HG02973 (cell line): ENCODE data around the gene GAST.
A peak's percentile ranks its signal among the peaks of the same experiment; 100 is the strongest.

ENCODE experiments used
- ATAC-seq: cut with Tn5 transposase; IDR thresholded peaks from one replicate; pipeline ENCODE4 v1.9.1; 2021; ENCODE audit warnings: moderate library complexity; ENCODE audit not compliant: unreplicated experiment

Gene GAST

DNA sequence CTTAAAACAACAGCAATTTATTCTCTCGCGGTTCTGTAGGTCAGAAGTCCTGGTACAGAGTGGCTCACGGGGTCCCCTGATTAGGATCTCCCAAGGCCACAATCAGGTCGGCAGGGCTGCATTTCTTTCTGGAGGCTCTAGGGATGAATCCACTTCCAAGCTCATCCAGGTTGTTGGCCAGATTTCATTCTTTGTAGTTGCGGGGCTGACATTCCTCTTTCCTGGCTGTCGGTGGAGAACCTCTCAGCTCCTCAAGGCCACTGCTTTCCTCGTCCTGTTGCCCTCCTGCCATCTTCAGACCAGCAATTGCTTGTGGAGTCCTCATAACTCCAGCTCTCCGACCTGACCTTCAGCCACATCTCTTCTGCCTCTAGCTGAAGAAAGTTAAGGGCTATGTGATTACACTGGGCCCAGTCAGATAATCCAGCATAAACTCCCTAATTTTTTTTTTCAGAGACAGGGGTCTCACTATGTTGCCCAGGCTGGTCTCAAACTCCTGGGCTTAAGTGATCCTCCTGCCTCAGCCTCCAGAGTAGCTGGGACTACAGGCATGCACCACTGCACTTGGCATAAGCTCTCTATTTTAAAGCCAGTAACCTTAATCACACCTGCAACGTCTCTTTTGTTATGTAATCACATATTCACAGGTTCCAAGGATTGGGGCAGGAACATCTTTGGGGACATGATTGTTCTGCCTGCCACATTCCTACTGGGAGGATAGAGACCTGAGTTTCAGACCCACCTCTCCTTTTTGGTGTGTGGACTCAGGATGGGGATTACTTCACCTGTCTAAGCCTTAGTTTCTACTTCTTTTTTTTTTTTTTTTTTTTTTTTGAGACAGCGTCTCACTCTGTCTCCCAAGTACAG is 4.1 kb upstream of the GAST start:
- ATAC-seq: no peak

DNA sequence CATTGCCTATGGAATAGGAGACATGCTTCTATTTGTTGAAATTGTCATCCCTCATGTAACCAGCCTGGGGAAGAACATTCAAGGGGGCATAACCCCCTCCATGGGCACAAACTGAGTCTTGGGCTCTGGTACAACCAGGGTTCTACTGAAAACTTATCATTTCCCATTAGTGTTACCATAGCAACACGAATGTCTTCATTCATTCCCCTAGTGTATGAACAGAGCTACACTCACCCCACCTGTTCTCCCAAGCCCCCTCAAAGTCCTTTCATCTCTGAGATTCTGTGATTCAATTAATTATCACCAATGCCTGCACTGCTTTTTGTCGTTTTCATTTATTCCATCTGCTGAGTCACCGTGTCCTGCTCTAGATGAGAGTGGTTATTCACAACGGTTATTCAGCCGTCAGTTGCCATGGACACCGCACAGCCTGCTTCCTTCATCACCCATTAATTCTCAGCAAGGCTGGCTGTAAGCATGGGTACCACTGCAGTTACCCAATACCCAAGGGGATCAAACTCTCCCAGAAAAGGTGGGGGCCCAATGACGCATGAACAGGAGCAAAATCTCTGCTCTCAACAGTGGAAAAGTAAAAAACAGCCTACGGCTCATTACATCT is 1.6 kb upstream of the GAST start:
- no peak for ATAC-seq

DNA sequence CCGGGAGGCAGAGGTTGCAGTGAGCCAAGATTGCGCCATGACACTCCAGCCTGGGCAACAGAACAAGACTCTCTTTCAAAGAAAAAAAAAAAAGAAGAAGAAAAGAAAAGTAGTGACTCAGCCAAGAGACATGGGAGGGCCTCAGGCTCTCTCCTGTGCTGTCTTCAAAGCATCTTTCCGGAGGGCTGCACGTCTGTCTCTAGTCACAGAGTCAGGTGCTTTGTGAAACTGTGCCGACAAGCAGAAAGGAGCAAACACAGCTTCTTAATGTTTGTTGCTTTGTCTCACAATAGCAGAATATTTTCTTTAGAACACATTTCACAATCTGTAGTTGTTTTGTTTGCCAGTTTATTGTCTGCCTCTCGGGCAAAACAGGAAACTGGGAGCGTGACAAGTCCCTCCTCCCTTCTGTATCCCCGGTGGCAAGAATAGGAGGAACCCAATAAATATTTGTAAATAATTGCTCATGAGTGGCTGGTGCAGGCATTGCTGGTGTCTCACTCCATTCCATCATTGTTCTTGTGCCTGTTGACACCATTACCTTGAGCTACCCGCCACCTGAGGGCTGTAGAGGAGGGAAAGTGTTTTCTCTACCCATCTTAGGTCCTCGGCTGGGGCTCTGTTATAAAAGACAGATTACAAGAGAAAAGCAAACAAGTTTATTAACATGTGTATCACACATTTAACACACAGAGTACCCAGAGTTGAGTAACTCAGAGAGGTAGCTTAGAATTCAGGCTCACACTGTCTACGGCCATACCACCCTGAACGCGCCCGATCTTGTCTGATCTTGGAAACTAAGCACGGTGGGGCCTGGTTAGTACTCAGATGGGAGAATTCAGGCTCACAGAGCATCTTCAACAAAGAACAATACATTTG is 5.5 kb downstream of the GAST start:
- ATAC-seq: no peak

DNA sequence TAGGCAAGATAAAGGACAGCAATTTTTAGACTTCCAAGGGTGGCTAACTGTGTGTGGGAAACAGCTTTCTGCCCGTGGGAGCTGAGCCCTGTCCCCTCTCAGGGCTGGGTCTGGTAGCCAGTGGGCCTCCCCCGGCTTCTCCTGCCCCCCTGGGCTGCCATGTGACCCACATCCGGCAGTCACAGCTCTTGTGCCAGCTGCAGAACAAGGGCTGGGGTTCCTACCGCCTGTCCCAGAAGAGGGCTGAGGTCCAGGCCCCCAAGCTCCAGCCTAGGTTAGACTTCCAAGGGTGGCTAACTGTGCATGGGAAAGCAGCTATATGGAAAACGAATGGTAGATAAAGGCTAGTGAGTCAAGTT is 6.1 kb downstream of the GAST start:
- ATAC-seq: no peak

DNA sequence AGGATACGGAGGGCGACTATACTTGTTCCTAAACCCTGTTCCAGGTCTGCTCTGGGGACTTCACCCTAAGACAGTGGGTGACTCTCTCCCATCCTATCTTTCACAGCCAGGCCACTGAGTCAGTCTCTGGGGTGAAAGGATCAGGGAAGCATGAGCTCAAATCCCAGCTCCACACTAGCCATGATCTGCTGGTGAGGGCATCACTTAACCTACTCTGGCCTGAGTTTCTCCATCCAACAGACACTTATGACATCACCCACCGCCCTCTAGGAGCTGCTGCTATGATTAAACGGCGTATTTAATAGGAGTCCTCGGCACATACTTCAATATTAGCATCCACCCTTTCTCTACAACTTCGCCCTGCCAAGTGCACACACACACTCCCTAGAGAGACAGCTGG is 10.1 kb downstream of the GAST start:
- ATAC-seq: no peak

DNA sequence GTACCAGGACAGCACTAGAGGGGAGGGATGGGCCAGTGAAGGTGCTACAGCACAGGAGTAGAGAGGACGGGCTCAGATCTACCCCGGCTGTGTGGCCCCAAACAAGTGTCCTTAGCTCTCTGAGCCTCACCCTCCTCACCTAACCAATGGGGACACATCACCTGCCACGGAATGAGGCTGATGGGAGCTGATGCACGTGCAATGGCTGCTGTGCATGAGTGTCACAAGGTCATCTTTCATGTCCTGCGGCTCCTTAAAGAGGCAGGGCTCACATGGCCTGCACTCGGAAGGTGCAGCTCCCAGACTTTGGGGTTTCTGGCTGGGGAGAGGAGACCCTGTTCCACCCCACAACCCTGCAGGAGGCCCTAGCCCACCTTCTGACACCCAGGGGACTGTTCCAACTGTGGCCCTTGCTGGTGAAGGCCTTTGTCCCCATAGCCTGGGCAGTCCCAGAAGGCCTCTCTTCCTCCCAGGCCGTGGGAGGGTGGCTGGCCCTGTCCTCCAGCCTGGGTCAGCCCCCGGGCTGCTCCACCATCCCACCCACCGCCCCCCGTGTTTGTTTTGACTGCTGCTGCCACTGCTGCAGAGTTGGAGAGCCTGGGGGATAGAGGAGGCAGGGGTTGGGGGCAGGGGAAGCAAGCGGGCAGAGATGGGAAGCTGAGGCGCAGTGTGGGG is 11.8 kb downstream of the GAST start:
- ATAC-seq: no peak

DNA sequence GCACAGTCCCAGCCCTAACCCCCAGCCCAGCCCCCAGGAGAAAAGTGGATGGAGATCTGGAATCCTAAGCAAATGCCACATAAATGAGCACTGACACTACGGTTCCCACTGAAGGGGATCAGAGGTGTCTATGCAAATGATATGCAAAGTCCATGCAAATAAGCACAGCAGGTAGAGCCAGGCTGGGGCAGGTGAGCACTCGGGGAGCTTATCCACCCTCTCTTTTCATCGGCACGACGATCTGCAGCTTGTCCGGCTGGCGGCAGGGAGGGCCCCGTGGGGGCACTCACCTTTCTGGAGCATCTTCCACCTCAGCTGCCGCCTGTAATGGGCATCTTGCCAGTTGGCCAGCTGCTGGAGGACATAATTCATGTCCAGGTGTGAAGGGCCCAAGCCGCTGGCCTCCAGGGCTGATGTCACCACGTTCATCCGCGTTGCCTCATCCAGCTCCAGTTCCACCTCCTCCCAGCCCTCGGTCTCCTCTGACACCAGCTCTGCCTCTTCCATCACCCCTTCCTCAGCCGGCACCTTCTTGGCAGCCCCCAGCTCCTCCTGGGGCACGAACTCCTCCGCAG is 12.4 kb downstream of the GAST start:
- no peak for ATAC-seq

DNA sequence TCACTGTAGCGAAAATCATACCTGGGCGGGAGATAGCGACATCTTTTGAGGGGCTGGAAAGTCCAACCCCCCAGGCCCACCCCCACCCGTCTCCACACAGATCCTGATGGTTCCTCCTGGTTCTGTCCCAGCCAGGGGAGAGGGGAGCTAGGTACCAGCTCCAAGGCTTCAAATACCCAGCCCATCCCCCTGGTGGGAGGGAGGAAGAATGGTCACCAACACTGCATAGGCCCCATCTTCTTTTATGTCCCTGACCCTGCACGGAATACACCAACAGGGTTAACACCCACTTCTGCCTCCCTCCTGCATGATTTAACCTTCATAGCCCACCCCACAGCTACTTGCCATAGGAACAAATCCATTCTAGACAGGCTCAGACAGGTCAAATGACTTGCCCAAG is 13.0 kb downstream of the GAST start:
- ATAC-seq: no peak

DNA sequence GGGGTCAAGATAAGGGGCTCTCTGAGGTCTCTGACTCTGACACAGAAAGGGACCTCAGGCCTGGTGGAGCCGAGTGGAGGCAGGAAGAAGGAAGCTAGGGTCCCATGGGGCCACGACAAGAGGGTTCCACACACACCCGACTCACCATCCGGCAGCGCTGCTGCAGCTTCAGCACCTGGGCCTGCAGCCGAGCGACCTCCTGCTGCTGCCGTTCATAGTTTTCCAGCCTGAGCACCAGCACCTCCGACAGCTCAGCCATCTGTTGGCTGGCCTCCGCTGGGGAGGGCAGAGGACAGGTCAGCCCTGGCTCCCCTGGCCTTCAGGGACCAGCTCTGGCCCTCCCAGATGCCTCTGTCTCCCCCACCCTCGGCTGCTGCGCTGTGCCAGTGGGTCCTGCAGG is 15.9 kb downstream of the GAST start:
- ATAC-seq: no peak

DNA sequence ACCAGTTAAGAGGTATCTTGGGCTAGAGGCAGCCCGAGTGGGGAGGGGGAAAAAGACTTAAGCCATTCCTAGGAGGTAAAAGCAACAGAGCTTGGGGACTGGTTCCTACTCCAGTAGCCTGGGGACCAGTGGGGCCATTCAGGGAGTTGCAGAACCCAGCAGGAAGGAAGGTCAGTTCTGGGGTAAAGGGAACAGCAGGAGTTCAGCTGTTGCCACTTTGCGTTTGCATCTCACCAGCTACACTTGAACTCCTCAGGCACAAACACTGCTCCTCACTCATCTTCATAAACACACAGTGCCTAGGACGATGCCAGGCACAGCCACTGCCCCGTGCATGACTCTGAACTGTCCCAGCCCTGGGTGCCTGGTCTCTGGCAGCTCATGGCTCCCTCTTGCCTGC is 18.3 kb downstream of the GAST start:
- no peak for ATAC-seq

DNA sequence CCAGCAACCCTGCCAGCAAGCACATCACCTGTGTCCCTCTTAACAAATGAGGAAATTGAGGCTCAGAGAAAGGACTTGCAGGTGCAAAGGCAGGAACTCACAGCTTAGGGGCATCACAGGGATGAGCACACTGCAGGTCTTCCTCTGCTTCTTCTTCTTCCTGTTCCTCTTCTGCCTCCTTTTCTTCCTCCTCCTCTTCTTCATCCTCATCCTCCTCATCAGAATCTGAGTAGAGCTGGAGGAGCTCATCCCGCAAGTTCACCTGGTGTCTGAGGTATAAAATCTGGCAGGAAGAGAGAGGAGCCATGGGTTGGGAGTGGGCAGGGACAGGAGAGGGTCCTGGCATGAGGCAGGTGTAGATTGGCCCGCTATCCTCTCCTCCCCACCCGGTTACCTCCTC is 19.7 kb downstream of the GAST start:
- ATAC-seq: no peak

DNA sequence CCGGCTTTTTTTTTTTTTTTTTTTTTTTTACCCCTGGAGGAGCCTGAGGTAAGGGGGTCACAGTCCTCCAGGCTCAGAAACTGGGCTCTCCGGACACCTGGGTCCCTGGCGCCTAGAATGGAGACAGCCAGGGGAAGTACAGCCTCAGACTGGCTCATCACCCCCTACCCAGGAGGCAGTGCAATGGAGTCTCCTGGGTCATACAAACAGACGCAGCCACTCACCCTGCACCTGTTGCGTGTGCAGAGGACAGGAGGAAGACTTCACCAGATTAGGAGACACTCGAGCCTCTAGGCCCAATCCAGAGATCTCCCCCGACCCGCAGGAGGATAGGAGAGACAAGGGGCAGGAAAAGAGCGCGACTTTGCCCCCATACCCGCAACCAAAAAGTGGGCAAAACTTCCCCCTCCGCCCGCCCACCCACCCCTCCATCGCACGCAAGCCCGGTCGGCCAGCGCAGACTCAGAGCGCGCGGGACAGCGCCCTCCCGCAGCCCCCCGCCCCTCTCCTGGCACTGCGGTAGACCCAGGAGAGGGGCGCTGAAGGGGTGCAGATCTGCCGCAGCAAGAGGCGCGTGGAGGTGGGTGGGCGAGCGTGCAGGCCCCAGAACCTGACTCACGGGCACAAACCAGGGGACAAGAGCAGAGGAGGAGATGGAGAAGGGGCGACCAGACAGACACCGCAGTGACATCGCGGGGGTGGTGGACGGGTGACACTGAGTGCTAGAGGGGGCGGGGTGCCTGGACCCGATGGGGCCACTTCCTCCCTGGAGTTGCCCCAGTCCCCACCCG is 21.4 kb downstream of the GAST start:
- ATAC-seq: no peak

DNA sequence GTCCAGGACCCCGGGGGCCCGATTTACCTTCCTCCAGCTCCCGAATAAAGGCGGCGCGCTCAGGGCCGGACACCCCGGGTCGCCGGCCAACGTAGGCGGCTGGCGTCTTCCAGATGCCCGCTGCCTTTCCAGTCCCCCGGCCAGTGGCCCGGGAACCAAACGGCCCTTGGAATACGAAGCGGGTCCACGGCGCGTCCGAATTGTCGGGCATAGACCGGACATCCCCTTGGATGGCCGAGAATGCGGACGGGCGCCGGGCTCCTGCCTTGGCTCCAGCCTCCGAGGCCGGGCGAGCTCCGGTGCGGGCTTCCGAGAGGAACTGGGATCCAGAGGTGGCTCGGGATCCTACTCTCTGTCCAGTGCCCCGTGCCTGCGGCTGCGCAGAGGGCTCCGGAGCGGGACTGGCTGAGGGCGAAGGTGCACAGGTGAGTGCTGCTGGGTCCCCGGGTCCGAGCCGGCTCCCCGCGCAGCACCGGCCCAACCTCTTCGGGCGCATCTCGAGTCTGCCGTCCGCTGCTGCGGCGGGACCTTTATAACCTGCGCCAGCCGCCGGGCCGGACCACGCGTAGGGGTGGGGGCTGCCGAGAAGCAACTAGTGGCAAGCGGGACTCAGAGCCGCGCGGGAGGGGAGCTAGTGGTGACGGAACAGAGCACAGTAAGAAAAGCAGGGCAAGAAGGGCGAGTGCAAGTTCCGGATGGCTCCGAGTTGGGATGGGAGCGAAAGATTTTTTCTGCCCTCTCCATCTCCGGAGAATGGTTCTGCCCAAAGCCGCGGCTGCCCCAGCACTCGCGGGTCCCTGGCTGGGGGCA is 22.2 kb downstream of the GAST start, which contains the start of gene HAP1:
TSS of gene HAP1 (minus strand) at position 505 of the 810 bp plus-strand sequence. CDS start at position 496, 9 bp downstream.
- ATAC-seq: no peak

DNA sequence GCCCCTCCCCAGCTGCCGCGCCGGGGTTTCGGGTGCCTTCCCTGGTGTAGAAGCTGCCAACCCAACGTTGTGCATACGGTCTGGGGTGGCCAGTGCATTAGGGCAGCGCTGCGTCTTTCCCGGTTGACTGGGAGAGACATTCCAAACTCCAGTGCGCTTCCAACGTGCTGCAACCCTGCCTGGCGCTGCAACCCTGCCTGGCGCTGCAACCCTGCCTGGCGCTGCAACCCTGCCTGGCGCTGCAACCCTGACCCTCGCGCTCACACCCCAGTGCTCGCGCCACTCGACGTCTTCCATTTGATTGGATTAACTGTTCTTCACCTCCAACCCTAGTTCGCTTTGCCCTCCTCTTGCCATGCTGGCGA is 22.8 kb downstream of the GAST start:
- no peak for ATAC-seq

DNA sequence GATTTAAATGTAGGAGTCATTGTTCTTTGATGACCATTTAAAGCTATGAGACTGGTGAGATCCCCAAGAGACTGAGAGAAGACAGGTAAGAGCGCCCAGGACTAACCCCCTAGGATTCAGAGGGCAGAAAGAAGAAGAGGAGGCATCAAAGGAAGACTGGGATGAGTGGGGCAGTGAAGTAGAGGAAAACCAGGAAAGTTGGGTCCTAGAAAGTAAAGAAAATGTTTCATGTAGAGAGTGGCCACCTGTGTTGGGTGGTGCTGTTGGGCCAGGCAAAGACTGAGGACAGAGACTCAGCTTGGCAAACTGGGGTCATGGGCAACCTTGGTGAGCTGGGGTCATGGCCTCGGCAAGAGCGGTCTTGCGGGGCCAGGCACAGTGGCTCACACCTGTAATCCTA is 23.6 kb downstream of the GAST start:
- no peak for ATAC-seq

DNA sequence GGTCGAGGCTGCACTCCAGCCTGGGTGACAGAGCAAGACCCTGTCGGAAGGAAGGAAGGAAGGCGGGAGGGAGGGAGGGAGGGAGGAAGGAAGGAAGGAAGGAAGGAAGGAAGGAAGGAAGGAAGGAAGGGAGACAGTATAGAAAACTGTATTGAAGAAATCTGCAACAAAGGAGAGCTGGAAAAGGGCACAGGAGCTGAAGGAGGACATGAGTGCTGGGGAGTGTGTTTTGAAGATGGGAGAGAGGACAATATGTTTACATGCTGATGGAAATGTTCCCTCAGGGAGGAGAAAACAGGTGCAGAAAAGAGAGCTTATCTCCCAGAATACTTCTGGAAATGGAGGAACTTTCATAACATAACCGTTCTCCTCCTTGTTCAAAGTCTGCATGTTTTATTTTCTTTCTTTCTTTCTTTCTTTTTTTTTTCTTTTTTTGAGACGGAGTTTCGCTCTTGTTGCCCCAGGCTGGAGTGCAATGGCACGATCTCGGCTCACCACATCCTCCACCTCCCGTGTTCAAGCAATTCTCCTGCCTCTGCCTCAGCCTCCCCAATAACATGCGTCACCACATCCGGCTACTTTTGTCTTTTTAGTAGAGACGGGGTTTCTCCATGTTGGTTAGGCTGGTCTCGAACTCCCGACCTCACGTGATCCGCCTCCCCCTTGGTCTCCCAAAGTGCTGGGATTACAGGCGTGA is 25.0 kb downstream of the GAST start:
- no peak for ATAC-seq

DNA sequence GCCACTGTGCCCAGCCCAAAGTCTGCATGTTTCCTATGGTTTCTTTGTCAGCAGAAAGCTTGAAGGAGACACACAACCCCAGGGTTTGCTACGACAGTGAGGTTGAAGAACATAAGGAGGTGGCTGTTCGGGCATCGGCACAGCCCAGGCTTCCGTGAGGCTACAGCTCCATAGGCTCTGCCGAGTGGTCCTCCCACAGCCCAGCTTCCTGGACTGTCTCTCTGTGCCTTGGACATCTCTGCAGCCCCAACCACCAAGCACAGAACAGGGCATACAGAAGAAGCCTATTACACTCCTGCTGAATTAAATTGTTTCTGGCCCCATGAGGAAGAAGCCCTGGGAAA is 25.5 kb downstream of the GAST start:
- no peak for ATAC-seq

DNA sequence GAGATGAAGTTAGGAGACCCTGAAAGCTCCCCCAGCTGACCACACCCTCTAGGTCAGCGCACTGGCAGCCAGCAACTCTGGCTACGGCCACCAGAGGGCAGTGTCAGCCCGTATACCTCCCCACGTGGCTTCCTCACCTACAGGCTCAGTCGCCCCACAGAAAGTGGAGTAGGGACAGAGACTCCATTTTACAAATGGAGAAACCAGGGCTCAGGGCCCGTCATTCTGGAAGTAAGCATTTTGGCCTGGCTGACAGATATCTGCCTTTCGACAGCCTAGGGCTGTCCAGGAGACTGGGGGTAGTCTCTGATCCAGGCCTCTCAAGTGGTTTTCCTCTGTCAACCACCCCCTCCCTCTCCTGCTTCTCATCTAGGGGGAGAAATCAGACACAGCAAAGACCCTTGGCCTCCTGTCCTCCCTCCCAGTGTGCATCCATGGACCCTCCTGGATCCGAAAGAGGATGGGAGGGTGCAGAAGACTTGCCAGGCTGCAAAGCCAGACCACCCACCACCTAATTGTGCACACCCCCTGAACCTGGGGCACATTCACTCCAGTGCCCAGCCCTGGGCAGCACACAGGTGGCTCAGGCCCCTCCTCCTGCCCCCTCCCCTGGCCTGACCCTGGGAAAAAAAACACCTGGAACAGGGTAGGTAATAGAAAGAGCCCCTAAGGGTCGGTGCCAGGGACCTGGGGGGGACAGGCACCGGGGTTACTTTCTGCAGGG is 26.1 kb downstream of the GAST start:
- peak; percentile 70 for ATAC-seq
